Natural killer cell (primary cell): Measurements from ENCODE around the gene CAMTA1. TPM values are rescaled to one million over a fixed set of nuclear protein-coding genes. Genes with fewer than 3 reads are reported as not detected.

Source experiments
- ATAC-seq, 3 donors: fragments of 150-1000 bp in 2 of 3; fragments of 200-7000 bp in 1 of 3; cut with Tn5 transposase; 1 replicate in 1 of 3; 2 replicates in 2 of 3; pipeline ENCODE4 v1.10.0; 2021; ENCODE audit warnings: mild to moderate bottlenecking in 2 of 3, moderate library complexity in 2 of 3
- DNase-seq, 2 donors: peaks; one replicate each; pipeline versions ENCODE4 v3.0.0 to v3.0.0-alpha.2; 2013 to 2021; ENCODE audit warnings: mixed read lengths in 1 of 2
- H3K27ac ChIP-seq: one replicate; pipeline ENCODE4 v1.5.1; 2013; ENCODE audit warnings: mild to moderate bottlenecking, low read length
- H3K27me3 ChIP-seq: one replicate; pipeline ENCODE4 v1.6.1; 2013; ENCODE audit warnings: low read length; ENCODE audit not compliant: control insufficient read depth, insufficient read depth
- H3K36me3 ChIP-seq: one replicate; pipeline ENCODE4 v1.6.1; 2013; ENCODE audit warnings: low read length; ENCODE audit not compliant: control insufficient read depth, insufficient read depth
- H3K4me1 ChIP-seq: one replicate; pipeline ENCODE4 v1.6.1; 2013; ENCODE audit warnings: low read length; ENCODE audit not compliant: control insufficient read depth, insufficient read depth
- H3K4me3 ChIP-seq: one replicate; pipeline ENCODE4 v1.5.1; 2013; ENCODE audit warnings: low read length
- H3K9me3 ChIP-seq: one replicate; pipeline ENCODE4 v1.6.1; 2013; ENCODE audit warnings: low read length; ENCODE audit not compliant: control insufficient read depth, insufficient read depth
- H3K27ac Mint-ChIP-seq, 2 donors: one replicate each; pipeline ENCODE4 v1.8.0; 2022; ENCODE audit warnings: mild to moderate bottlenecking in 2 of 2, mixed read lengths in 2 of 2, moderate library complexity in 1 of 2
- H3K27me3 Mint-ChIP-seq, 2 donors: one replicate each; pipeline ENCODE4 v1.8.0; 2022; ENCODE audit warnings: low read depth in 2 of 2, mixed read lengths in 2 of 2
- H3K36me3 Mint-ChIP-seq: one replicate; pipeline ENCODE4 v1.8.0; 2022; ENCODE audit warnings: mixed read lengths
- H3K4me1 Mint-ChIP-seq, 2 donors: one replicate each; pipeline ENCODE4 v1.8.0; 2022; ENCODE audit warnings: mixed read lengths in 2 of 2
- H3K4me3 Mint-ChIP-seq: one replicate; pipeline ENCODE4 v1.8.0; 2022; ENCODE audit warnings: mild to moderate bottlenecking, moderate library complexity, mixed read lengths
- H3K9me3 Mint-ChIP-seq, 2 donors: one replicate each; pipeline ENCODE4 v1.8.0; 2022; ENCODE audit warnings: mixed read lengths in 2 of 2
- WGBS: methylation state at CpG from one replicate; pipeline ENCODE4 v1.1.7; 2013; ENCODE audit warnings: missing lambda C conversion rate; ENCODE audit not compliant: insufficient coverage; 5-methylcytosine and 5-hydroxymethylcytosine counted together
- intact Hi-C: fragments of 100-400 bp; cut with micrococcal nuclease; formaldehyde crosslinking; loops from one replicate; pipeline ENCODE4 v1.14.2; 2022
- total RNA-seq, 4 donors: library from RNA; stranded (reverse); fragments of 120-200 nt in 1 of 4; gene quantifications; one replicate each; pipeline versions ENCODE4 v1.2.3 to v1.2.4, GENCODE V29; 2013 to 2022
- TF ChIP-seq, protein P1 (sequence below): fragments of 200-600 bp; IDR thresholded peaks from one replicate; pipeline ENCODE4 v1.8.0; 2022; ENCODE audit warnings: antibody characterized with exemption

Gene CAMTA1
- total RNA-seq, 3 donors from 2014 or later (not counting 1 experiment from before 2014, with no cell fraction given), result 40.6 to 53.3 (median 44.9) TPM

DNA sequence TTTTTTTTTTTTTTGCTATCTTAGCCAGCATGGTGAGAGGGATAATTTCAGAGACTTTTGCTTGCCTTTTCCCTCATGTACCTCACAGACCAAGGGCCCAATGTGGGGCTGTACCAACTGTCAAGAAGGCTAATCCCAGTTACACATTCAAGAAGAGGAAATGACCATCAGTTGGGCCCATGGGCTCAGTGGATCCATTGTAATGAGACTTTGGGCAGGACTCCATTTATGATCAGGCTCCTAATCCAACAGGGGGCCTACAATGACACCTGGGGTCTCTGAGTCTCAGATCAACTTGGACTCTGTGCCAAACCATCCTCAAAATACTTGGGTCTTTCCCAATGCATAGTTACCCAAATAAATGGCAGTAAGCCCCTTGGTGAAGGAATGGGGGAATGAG, 535.4 kb downstream of the CAMTA1 start:
- H3K27ac ChIP-seq, result no peak overlapping the region
- no peaks in the 10 kb centered on the region for H3K27me3 ChIP-seq
- TF ChIP-seq, protein P1, sequence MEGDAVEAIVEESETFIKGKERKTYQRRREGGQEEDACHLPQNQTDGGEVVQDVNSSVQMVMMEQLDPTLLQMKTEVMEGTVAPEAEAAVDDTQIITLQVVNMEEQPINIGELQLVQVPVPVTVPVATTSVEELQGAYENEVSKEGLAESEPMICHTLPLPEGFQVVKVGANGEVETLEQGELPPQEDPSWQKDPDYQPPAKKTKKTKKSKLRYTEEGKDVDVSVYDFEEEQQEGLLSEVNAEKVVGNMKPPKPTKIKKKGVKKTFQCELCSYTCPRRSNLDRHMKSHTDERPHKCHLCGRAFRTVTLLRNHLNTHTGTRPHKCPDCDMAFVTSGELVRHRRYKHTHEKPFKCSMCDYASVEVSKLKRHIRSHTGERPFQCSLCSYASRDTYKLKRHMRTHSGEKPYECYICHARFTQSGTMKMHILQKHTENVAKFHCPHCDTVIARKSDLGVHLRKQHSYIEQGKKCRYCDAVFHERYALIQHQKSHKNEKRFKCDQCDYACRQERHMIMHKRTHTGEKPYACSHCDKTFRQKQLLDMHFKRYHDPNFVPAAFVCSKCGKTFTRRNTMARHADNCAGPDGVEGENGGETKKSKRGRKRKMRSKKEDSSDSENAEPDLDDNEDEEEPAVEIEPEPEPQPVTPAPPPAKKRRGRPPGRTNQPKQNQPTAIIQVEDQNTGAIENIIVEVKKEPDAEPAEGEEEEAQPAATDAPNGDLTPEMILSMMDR, result no peak
- H3K36me3 Mint-ChIP-seq, result no peaks in the 10 kb centered on the region
- no peak overlapping the region for H3K4me3 Mint-ChIP-seq
- H3K4me1 Mint-ChIP-seq, result no peaks in the 10 kb centered on the region
- H3K27me3 Mint-ChIP-seq, result peaks cover 24 to 43% of the 10 kb centered on the region in 2 donors
- intact Hi-C loops, result no loop called here
- H3K9me3 ChIP-seq, result no peaks in the 10 kb centered on the region
- H3K4me3 ChIP-seq, result no peak overlapping the region
- no peak for ATAC-seq
- no peak overlapping the region for H3K27ac Mint-ChIP-seq
- H3K4me1 ChIP-seq, result no peaks in the 10 kb centered on the region
- H3K36me3 ChIP-seq, result no peaks in the 10 kb centered on the region
- no peaks in the 10 kb centered on the region for H3K9me3 Mint-ChIP-seq
- DNase-seq, result no peak

DNA sequence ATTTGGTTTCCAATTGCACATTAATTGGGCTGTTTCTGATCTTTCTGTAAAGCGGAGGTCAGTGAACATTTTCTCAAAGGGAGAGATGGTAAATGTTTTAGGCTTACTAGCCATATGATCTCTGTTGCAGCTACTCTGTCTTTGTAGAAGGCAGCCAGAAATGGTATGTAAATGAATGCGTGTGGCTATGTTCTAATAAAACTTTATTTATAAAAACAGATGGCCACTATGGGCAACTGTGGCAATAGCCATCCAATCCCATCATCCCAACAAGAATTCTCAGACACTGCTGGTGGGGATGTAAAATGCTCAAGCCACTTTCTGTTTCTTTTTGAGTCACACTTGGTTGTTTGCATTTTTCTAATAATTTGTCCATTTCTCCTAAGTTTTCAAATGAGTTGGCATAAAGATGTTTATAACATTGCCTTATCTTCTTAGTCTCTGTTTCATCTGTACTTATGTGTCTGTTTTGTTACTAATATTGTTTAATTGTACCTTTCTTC, 537.1 kb downstream of the CAMTA1 start:
- DNase-seq, result no peak
- Histone ChIP-seq H3K4me1 (no peaks in the 10 kb centered on the region), H3K27me3 (no peaks in the 10 kb centered on the region), H3K36me3 (no peaks in the 10 kb centered on the region), H3K27ac (no peak overlapping the region), H3K4me3 (no peak overlapping the region), H3K9me3 (no peaks in the 10 kb centered on the region)
- ATAC-seq, result no peak
- Mint-ChIP-seq H3K4me3 (no peak overlapping the region), H3K9me3 (no peaks in the 10 kb centered on the region), H3K36me3 (no peaks in the 10 kb centered on the region), H3K4me1 (no peaks in the 10 kb centered on the region), H3K27me3 (peaks cover 22 to 42% of the 10 kb centered on the region in 2 donors), H3K27ac (no peak overlapping the region)
- TF ChIP-seq, protein P1, result no peak
- intact Hi-C loops, result no loop called here
- 100% methylated on average over 1 of the region's 2 CpGs for WGBS

DNA sequence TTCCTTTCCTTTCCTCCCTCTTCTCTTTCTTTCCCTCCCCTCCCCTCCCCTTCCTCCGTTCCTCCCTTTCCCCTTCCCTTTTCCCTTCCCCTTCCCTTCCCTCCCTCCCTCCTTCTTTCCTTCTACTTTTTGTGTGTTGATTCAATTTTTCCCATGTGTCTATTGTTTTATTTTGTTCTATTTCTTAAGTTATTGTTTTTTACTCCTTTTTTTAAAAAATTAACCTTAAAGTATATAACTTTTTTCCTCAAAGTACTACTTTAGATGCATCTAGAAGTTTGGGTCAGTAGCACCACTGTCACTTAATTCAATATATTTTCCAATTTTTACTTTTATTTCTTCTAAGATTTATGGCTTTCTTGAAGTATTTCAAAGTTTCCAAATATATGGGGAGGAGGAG, 537.7 kb downstream of the CAMTA1 start:
- ATAC-seq (no peak), DNase-seq (no peak)
- Histone ChIP-seq H3K9me3 (no peaks in the 10 kb centered on the region), H3K27me3 (no peaks in the 10 kb centered on the region), H3K27ac (no peak overlapping the region), H3K36me3 (no peaks in the 10 kb centered on the region), H3K4me1 (no peaks in the 10 kb centered on the region), H3K4me3 (no peak overlapping the region)
- peaks cover 22 to 38% of the 10 kb centered on the region in 2 donors for H3K27me3 Mint-ChIP-seq
- WGBS, result no CpG with 5 or more reads among the region's 1 CpG
- no peak overlapping the region for H3K4me3 Mint-ChIP-seq
- no peaks in the 10 kb centered on the region for H3K4me1 Mint-ChIP-seq
- intact Hi-C loops, result no loop called here
- TF ChIP-seq, protein P1, result no peak
- H3K27ac Mint-ChIP-seq, result no peak overlapping the region
- no peaks in the 10 kb centered on the region for H3K9me3 Mint-ChIP-seq
- no peaks in the 10 kb centered on the region for H3K36me3 Mint-ChIP-seq

DNA sequence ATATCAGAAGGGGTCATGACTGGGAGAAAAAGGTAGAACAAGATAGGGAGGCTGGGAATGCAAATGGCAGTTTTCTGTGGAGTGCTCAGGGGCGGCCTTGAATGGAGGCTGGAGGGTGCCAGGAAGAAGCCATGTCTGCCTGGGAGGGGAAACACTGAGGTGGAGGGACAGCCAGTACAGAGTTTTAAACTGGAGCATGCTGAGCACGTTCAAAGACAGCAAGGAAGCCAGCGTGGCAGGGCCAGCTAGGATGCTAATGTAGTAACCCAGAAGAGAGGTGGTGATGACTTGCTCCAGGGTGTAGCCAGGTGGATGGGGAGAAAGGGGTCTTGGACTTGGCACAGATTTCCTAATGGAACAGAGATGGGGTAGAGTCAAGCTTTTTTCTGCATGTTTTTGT, 540.0 kb downstream of the CAMTA1 start:
- H3K27ac Mint-ChIP-seq, result no peak overlapping the region
- TF ChIP-seq, protein P1, result no peak
- H3K9me3 ChIP-seq, result no peaks in the 10 kb centered on the region
- intact Hi-C loops, result no loop called here
- no peaks in the 10 kb centered on the region for H3K36me3 ChIP-seq
- no peak overlapping the region for H3K27ac ChIP-seq
- no peaks in the 10 kb centered on the region for H3K36me3 Mint-ChIP-seq
- no peak overlapping the region for H3K4me3 ChIP-seq
- H3K27me3 ChIP-seq, result no peaks in the 10 kb centered on the region
- H3K9me3 Mint-ChIP-seq, result no peaks in the 10 kb centered on the region
- DNase-seq (no peak), ATAC-seq (no peak)
- H3K27me3 Mint-ChIP-seq, result peaks cover 22 to 39% of the 10 kb centered on the region in 2 donors
- WGBS, result 76% methylated on average over 3 of the region's 3 CpGs
- no peaks in the 10 kb centered on the region for H3K4me1 Mint-ChIP-seq
- no peaks in the 10 kb centered on the region for H3K4me1 ChIP-seq
- H3K4me3 Mint-ChIP-seq, result no peak overlapping the region
